SKM-1 (cell line): ENCODE data around the gene DOCK1.

Experiments
- DNase-seq: peaks from one replicate; lab custom pipeline; 2025; ENCODE audit not compliant: unreplicated experiment; lab: John Stamatoyannopoulos, UW

The DOCK1 gene

DNA sequence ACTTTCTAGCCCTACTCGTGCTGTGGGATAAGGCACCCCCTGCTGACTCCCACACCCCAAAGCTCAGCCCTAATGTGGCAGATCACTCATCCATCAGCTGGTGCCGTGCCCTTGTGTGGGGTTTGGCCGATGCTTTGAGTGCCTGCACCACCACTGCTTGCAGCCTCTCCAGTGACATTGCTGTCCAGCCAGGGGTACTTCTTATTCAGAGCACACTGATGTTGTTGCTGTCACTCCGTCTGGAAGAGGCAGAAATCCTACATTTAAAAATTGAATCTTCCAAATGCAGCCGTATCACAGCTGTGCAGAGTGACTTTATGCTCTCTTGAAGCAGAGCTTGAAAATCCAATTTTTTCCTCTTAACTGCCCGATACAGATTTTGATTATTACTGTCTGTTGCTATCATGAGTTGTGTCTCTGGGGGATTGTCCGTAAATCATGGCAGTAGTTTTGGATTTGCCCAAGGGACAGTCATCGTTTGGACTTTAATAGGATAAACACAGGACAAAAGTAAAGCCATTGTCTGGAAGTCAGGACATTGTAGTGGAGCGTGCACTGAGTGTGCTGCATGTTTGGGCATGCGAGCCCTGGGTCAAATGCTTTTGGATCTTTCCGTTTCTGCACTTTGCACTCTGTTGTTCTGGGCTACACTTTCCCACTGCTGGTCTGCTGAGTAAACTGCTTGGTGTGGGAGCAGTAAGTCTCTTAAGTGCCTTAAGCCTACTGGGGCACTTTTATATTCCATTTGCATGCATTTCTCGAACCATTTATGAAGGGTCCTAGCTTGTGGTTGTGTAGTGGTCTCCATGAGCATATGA, 128.2 kb downstream of the DOCK1 start:
- no peak for DNase-seq

GRCh38 chr10:127034034-127034633, 128.9 kb downstream of the DOCK1 start:
- no peak for DNase-seq

GRCh38 chr10:127034790-127035189, 129.6 kb downstream of the DOCK1 start:
- no peak for DNase-seq

- DNase-seq: no peak
Observed at GRCh38 chr10:127035827-127036226, 130.6 kb downstream of the DOCK1 start.

GRCh38 chr10:127036987-127037386, 131.8 kb downstream of the DOCK1 start:
- DNase-seq: no peak

- DNase-seq: no peak
Observed at GRCh38 chr10:127039435-127039834, 134.2 kb downstream of the DOCK1 start.

DNA sequence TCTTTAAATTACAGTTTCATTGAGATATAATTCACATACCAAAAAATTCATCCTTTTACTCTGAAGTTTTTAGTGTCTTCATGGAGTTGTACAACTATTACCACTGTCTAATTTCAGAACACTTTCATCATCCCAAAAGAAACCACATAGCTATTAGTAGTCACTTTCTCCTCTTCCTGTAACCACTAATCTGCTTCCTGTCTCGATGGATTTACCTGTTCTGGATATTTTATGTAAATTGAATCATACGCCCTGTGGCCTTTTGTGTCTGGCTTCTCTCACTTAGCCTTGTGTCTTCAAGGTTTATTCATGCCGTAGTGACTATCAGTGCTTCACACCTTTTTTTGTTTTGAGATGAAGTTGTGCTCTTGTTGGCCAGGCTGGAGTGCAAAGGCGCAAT, 135.5 kb downstream of the DOCK1 start:
- DNase-seq: no peak

DNA sequence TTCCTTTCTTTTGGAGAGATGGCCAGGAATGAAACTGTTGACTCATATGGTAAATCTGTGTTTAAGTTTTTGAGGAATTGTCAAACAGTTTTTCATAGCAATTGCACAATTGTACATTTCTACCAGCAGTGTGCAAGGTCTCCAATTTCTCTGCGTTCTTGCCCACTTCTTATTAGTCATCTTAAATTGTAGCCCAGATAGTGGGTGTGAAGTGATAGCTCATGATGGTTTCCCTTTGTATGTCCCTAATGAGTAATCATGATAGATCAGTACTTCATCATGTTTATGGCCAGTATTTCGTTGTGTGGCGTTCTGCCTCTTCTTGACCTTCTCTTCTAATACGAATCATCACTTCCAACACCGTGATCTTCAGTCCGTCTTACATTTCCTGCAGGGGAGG, 136.3 kb downstream of the DOCK1 start:
- DNase-seq: no peak

DNA sequence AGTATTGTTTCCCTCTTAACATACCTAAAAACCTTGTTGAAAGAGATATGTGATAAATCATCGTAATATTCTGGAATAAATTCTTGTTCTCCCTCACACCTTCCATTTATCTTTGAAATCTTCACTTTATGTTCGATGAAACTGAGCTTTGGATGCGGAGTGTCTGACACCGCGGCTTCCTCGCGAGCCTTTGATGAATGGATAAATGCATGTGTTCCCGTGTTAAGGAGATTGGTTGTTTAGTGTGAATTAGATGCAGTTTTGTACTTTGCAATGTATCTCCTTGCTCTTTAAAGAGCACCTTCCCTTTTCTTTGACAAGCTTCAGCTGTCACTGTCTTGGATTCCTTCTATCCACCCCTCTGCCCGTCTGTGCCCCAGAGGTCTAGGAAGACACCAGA, 138.1 kb downstream of the DOCK1 start:
- no peak for DNase-seq

- no peak for DNase-seq
Observed at GRCh38 chr10:127044186-127044585, 139.0 kb downstream of the DOCK1 start.

DNA sequence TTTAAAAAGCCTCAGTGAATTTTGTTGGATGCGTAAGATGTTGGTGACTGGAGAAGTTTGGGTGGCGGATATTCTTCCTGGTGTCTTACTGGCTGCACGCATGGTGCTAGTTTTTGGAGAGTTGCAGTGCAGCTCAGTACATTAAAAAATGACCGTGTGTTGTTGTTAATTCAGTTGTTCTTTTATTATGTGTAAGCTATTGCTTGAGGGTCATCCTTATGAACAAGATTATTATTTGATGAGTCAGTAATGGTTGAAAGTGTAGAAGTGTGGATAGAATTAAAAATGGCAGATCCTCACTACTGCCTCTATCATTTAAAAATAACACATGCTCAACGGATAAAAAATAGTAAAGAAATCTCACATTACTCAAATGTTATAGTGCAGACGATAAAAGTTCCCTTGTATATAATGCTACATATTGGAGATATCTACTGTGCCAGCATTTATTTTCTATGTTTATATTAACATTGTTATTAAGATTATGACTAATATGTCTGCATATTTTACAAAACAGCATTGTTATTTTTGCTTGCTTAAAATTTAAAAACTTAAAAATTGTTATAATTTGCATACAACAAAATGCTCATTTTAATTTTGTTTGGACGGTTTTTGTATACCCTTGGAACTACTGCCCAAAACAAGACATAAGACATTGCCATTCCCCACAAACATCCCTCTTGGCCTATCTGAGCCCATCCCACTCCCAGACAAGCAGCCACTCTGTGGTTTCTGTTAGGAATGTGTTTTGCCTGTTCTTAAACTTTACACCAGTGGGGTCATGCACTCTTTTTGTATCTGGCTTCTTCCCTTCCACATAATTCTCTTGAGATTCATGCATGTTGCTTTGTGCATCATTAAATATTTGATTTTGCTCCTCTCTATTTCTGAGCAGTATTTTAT, 142.0 kb downstream of the DOCK1 start:
- DNase-seq: no peak

GRCh38 chr10:127047878-127048238, 142.6 kb downstream of the DOCK1 start:
- DNase-seq: no peak

- DNase-seq: no peak
Observed at GRCh38 chr10:127048630-127049029, 143.4 kb downstream of the DOCK1 start.

- no peak for DNase-seq
Observed at GRCh38 chr10:127052001-127052400, 146.8 kb downstream of the DOCK1 start.

DNA sequence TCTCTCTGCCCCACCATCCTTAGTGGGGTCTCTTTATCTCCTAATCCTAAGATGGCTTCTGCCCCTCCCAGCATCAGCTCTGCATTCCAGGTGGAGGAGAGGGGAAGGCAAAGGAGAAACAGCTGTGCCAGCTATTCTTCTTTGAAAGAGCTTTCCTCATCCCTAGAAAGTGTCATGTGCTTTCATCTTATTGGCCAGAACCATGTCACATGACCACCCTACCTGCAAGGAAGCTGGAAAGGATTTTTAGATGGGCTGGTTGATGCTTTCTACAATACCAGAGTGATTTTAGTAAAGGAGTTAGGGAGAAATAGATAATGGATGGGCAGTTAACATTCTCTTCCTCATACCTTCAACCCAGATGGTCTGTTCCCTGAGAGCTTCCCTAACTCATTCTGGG, 150.0 kb downstream of the DOCK1 start:
- DNase-seq: no peak

- no peak for DNase-seq
Observed at GRCh38 chr10:127059314-127059713, 154.1 kb downstream of the DOCK1 start.

GRCh38 chr10:127063762-127064161, 158.5 kb downstream of the DOCK1 start:
- DNase-seq: no peak

DNA sequence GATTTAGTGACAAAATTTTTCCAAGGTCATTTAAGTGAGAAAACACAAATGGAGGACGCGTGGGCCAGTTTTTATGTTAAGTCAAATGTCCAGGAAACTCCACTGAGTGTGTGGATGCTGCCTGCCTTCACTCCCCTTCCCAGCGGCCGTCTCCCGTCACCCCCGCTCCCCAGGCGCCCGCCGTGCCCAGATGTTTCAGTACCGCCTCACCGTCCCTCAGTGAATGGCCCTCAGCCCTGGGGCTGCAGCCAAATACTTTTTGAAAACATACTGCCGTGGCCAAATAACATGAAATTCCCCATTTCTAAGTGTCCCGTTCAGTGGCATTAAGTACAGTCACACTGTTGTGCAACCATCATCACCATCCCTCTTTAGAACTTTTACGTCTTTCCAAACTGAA, 159.2 kb downstream of the DOCK1 start:
- DNase-seq: no peak

- no peak for DNase-seq
Observed at GRCh38 chr10:127067542-127068194, 162.4 kb downstream of the DOCK1 start.

- no peak for DNase-seq
Observed at GRCh38 chr10:127068485-127068884, 163.3 kb downstream of the DOCK1 start.

GRCh38 chr10:127069436-127069835, 164.2 kb downstream of the DOCK1 start:
- no peak for DNase-seq
